Inferior parietal cortex (tissue), 1 donor: ENCODE data around the gene WDR41.
"Not testable (repeated sequence)": the region's sequence is repeated elsewhere in the genome, so short reads cannot be mapped to it uniquely, and the experiment has no call there.

ENCODE experiments used
- DNase-seq: peaks from one replicate; pipeline ENCODE4 v3.0.0-alpha.2; 2016; ENCODE audit errors: extremely low spot score

The WDR41 gene

GRCh38 chr5:77409870-77410621 lies 82.1 kb downstream of the WDR41 start:
- DNase-seq = no peak

- no peak for DNase-seq
Measured at GRCh38 chr5:77407152-77407551, 85.0 kb downstream of the WDR41 start.

- DNase-seq = no peak
Measured at GRCh38 chr5:77402796-77403195, 89.3 kb downstream of the WDR41 start.

GRCh38 chr5:77400645-77401044 lies 91.5 kb downstream of the WDR41 start:
- no peak for DNase-seq

GRCh38 chr5:77398896-77399295 lies 93.2 kb downstream of the WDR41 start:
- no peak for DNase-seq

- no peak for DNase-seq
Measured at GRCh38 chr5:77398458-77398857, 93.7 kb downstream of the WDR41 start.

GRCh38 chr5:77397686-77398292 lies 94.3 kb downstream of the WDR41 start:
- no peak for DNase-seq

- DNase-seq = no peak
Measured at GRCh38 chr5:77396017-77396416, 96.1 kb downstream of the WDR41 start.

GRCh38 chr5:77394064-77394715 lies 97.9 kb downstream of the WDR41 start:
- DNase-seq = no peak

- DNase-seq = no peak
Measured at GRCh38 chr5:77391240-77391765, 100.8 kb downstream of the WDR41 start.

GRCh38 chr5:77390795-77391194 lies 101.3 kb downstream of the WDR41 start:
- DNase-seq = no peak

- no peak for DNase-seq
Measured at GRCh38 chr5:77390221-77390620, 101.9 kb downstream of the WDR41 start.

GRCh38 chr5:77389746-77390145 lies 102.4 kb downstream of the WDR41 start:
- no peak for DNase-seq

GRCh38 chr5:77386340-77386739 lies 105.8 kb downstream of the WDR41 start:
- not testable (repeated sequence) for DNase-seq

- not testable (repeated sequence) for DNase-seq
Measured at GRCh38 chr5:77383336-77383735, 108.8 kb downstream of the WDR41 start.
